HepG2 (cell line): ENCODE data around the gene STK39. TPM values are rescaled to one million over a fixed set of nuclear protein-coding genes. Genes with fewer than 3 reads are reported as not detected.

Experiments
- ATAC-seq: fragments of 200-7000 bp; cut with Tn5 transposase; 3 replicates; pipeline ENCODE4 v1.9.1; 2020; ENCODE audit warnings: mild to moderate bottlenecking, moderate library complexity
- BruUV-seq: library from RNA; stranded (reverse); fragments of 400-500 nt; replicated peaks from 2 replicates; lab custom pipeline; 2021; lab: Mats Ljungman, UMichigan
- CTCF ChIA-PET: fragments of 300-600 bp; formaldehyde crosslinking; extraction: SDS; loops from one replicate; lab custom pipeline; 2021; ENCODE audit warnings: low total read pairs, inconsistent platforms, low intra/inter-chr PET ratio; lab: Yijun Ruan, JAX
- POLR2A ChIA-PET: fragments of 350-600 bp; sonication (Branson Sonifier 250); formaldehyde crosslinking; loops from one replicate; lab custom pipeline; 2020; ENCODE audit warnings: antibody characterized with exemption, inconsistent platforms; lab: Yijun Ruan, JAX
- DNase-seq: peaks from one replicate; pipeline ENCODE4 v3.0.0-alpha.2; 2015; ENCODE audit warnings: low spot score
- FAIRE-seq: peaks from 3 replicates; lab custom pipeline; 2011; peaks lifted over from hg19 to GRCh38; lab: Jason Lieb, UNC
- H2AFZ ChIP-seq: one replicate; pipeline ENCODE4 v1.6.1; 2011; ENCODE audit warnings: low read length, inconsistent platforms
- H3K27ac ChIP-seq: fragments of 300-600 bp; 3 replicates; pipeline ENCODE4 v1.8.0; 2011; ENCODE audit warnings: mixed run types, mild to moderate bottlenecking, mixed read lengths, low read length, inconsistent platforms; ENCODE audit not compliant: insufficient read depth; ENCODE audit errors: extremely low read length
- H3K27me3 ChIP-seq, 2 experiments: fragments of 200-600 bp in 1 of 2; 2 replicates in 1 of 2; 3 replicates in 1 of 2; pipeline versions ENCODE4 v1.6.0 to v1.8.0; 2011; ENCODE audit warnings: low read length in 2 of 2, mild to moderate bottlenecking in 2 of 2, moderate library complexity in 2 of 2, inconsistent platforms in 1 of 2; ENCODE audit not compliant: insufficient read depth in 2 of 2, control insufficient read depth in 1 of 2
- H3K36me3 ChIP-seq, 2 experiments: fragments of 200-600 bp in 1 of 2; replicated peaks in 1 of 2; 2 replicates in 1 of 2; 3 replicates in 1 of 2; pipeline versions ENCODE4 v1.5.1 to v1.8.0; 2011; ENCODE audit warnings: low read length in 2 of 2, inconsistent platforms in 1 of 2; ENCODE audit not compliant: insufficient read depth in 2 of 2, control insufficient read depth in 1 of 2
- H3K4me1 ChIP-seq: 2 replicates; pipeline ENCODE4 v1.5.1; 2012; ENCODE audit warnings: low read length, inconsistent platforms; ENCODE audit not compliant: insufficient read depth
- H3K4me2 ChIP-seq: 2 replicates; pipeline ENCODE4 v1.6.0; 2011; ENCODE audit warnings: low read depth, low read length, inconsistent platforms
- H3K4me3 ChIP-seq, 3 experiments: fragments of 200-600 bp in 1 of 3; sonication (generic), shearing (Covaris generic) in 1 of 3; replicated peaks in 1 of 3; 2 replicates each; pipeline ENCODE4 v1.5.1; 2011 to 2016; ENCODE audit warnings: low read length in 3 of 3, inconsistent platforms in 2 of 3, low read depth in 2 of 3, mild to moderate bottlenecking in 2 of 3, control low read depth in 1 of 3, mixed read lengths in 1 of 3; ENCODE audit not compliant: insufficient read depth in 1 of 3
- H3K79me2 ChIP-seq: one replicate; pipeline ENCODE4 v1.6.1; 2011; ENCODE audit warnings: low read length, inconsistent platforms; ENCODE audit not compliant: insufficient read depth
- H3K9ac ChIP-seq: 2 replicates; pipeline ENCODE4 v1.6.0; 2011; ENCODE audit warnings: mild to moderate bottlenecking, low read depth, low read length, inconsistent platforms; ENCODE audit not compliant: insufficient read depth
- H3K9me3 ChIP-seq: 2 replicates; pipeline ENCODE4 v1.5.1; 2012; ENCODE audit warnings: mild to moderate bottlenecking, low read length
- H4K20me1 ChIP-seq: 2 replicates; pipeline ENCODE4 v1.6.0; 2011; ENCODE audit warnings: inconsistent platforms, mild to moderate bottlenecking, low read length, moderate library complexity; ENCODE audit not compliant: insufficient read depth
- AHR ChIP-seq: IDR thresholded peaks from 2 replicates; pipeline ENCODE4 v1.6.1; 2018; ENCODE audit warnings: missing genetic modification reagents, missing compliant biosample characterization
- ATF7 ChIP-seq, 2 experiments: fragments of 450-650 bp in 1 of 2; sonication (generic) in 1 of 2; formaldehyde crosslinking in 1 of 2; IDR thresholded peaks; 2 replicates each; pipeline versions ENCODE4 v1.4.0 to v1.6.1; 2016 to 2020; ENCODE audit warnings: antibody characterized with exemption in 1 of 2, mild to moderate bottlenecking in 1 of 2, missing genetic modification reagents in 1 of 2
- CEBPB ChIP-seq: IDR thresholded peaks from 2 replicates; pipeline ENCODE4 v1.6.1; 2011; ENCODE audit warnings: low read depth, low read length, improper control_type of control experiment, borderline replicate concordance
- ISL2 ChIP-seq: sonication (generic); formaldehyde crosslinking; IDR thresholded peaks from 2 replicates; pipeline ENCODE4 v1.5.0; 2020; ENCODE audit warnings: missing genetic modification reagents
- MAFF ChIP-seq: IDR thresholded peaks from 2 replicates; pipeline ENCODE4 v1.6.1; 2011; ENCODE audit warnings: low read depth, low read length, improper control_type of control experiment
- MBD4 ChIP-seq: IDR thresholded peaks from 2 replicates; pipeline ENCODE4 v1.6.1; 2012; ENCODE audit warnings: low read length, inconsistent platforms, borderline replicate concordance
- ZNF816 ChIP-seq: sonication (generic); formaldehyde crosslinking; IDR thresholded peaks from 2 replicates; pipeline ENCODE4 v1.8.0; 2022; ENCODE audit warnings: missing genetic modification reagents, mild to moderate bottlenecking, borderline replicate concordance
- WGBS: methylation state at CpG from one replicate; pipeline ENCODE4 v1.1.6; 2017; ENCODE audit warnings: low lambda C conversion rate; 5-methylcytosine and 5-hydroxymethylcytosine counted together
- in situ Hi-C: cut with HindIII; loops from 2 replicates; pipeline ENCODE4 v1.10.0; 2017; ENCODE audit warnings: low pct_unique_long_range_greater_than_20kb; ENCODE audit not compliant: extremely low pct_ligation_motif_present
- intact Hi-C: fragments of 100-400 bp; cut with micrococcal nuclease; formaldehyde crosslinking; loops from one replicate; pipeline ENCODE4 v1.10.0; 2022; ENCODE audit not compliant: unreplicated experiment
- polyA plus RNA-seq, 8 experiments: library from polyadenylated mRNA; depleted of rRNA in 3 of 8; stranded (reverse) in 7 of 8; unstranded in 1 of 8; fragments of >200 nt; fragmentation: Illumina TruSeq in 4 of 8; extraction: Trizol in 4 of 8; gene quantifications; 2 replicates each; pipeline versions ENCODE4 v1.2.1 to v1.2.3, GENCODE V29; 2011 to 2016; ENCODE audit warnings: low read depth in 4 of 8, missing spikeins in 1 of 8, mixed read lengths in 1 of 8; ENCODE audit not compliant: insufficient read depth in 1 of 8
- total RNA-seq, 5 experiments: library from RNA; depleted of rRNA; stranded (reverse); fragments of >200 nt; fragmentation: Illumina TruSeq; extraction: Trizol; gene quantifications; 2 replicates each; pipeline ENCODE4 v1.2.3, GENCODE V29; 2016; ENCODE audit warnings: low read depth in 1 of 5
- TF ChIP-seq, protein P1 (sequence below): IDR thresholded peaks from 2 replicates; pipeline ENCODE4 v1.6.1; 2012; ENCODE audit warnings: low read depth, low read length, improper control_type of control experiment
- TF ChIP-seq, protein P2 (sequence below): sonication (generic); formaldehyde crosslinking; IDR thresholded peaks from 2 replicates; pipeline ENCODE4 v1.8.1; 2023; ENCODE audit warnings: missing genetic modification reagents, mild to moderate bottlenecking, borderline replicate concordance

Gene STK39
- total and polyA plus RNA-seq, 2 of the 13 experiments (the other 11 are each of a cell fraction or from before 2014, with no cell fraction given), result 27.3 to 38.4 TPM

DNA sequence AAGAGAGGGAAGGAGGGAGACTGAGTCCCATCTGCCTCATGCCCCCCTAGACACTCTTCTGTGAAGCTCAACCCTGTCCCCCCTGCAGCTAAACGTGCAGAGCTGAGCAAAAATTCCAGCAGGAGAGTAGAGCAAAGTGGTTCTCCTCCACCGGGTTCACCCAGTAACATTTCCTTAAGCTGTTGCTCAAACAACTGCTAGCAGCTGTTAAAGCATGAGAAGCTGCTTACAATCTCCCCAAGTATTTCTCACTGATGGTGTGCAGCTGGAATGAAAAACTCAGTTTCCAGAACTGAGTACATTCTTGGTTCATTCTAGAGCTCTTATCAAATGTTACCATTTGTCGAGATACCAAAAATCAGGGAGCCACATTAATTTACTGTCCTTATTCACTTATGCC, 92.3 kb downstream of the STK39 start:
- no peaks in the 10 kb centered on the region for H3K27me3 ChIP-seq
- H3K4me3 ChIP-seq, result no peak overlapping the region
- no peaks in the 10 kb centered on the region for H3K79me2 ChIP-seq
- no peaks in the 10 kb centered on the region for H3K9me3 ChIP-seq
- peaks cover 5 to 27% of the 10 kb centered on the region in 2 experiments; a peak in 4 of 5 replicates for H3K36me3 ChIP-seq
- ATAC-seq, result no peak
- H4K20me1 ChIP-seq, result no peaks in the 10 kb centered on the region
- POLR2A ChIA-PET, result interaction anchor here (2.4 kb wide), 1 partner anchor 11 kb away, joined by 5 read pairs; no protein-coding TSS in a partner anchor
- intact Hi-C loops (no loop called here), in situ Hi-C loops (no loop called here)
- WGBS, result 91% methylated on average over 3 of the region's 3 CpGs
- BruUV-seq, result no TSS peak
- no peak for TF ChIP-seq CEBPB
- TF ChIP-seq ATF7 (IDR thresholded peaks at IDR 0.05), result no peak
- no peak for TF ChIP-seq ATF7 (CRISPR knock-in tag; IDR thresholded peaks at IDR 0.05)
- TF ChIP-seq, protein P1, sequence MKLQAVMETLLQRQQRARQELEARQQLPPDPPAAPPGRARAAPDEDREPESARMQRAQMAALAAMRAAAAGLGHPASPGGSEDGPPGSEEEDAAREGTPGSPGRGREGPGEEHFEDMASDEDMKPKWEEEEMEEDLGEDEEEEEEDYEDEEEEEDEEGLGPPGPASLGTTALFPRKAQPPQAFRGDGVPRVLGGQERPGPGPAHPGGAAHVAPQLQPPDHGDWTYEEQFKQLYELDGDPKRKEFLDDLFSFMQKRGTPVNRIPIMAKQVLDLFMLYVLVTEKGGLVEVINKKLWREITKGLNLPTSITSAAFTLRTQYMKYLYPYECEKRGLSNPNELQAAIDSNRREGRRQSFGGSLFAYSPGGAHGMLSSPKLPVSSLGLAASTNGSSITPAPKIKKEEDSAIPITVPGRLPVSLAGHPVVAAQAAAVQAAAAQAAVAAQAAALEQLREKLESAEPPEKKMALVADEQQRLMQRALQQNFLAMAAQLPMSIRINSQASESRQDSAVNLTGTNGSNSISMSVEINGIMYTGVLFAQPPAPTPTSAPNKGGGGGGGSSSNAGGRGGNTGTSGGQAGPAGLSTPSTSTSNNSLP, result no peak
- TF ChIP-seq ISL2 (CRISPR knock-in tag), result no peak
- TF ChIP-seq, protein P2, sequence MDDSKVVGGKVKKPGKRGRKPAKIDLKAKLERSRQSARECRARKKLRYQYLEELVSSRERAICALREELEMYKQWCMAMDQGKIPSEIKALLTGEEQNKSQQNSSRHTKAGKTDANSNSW (CRISPR knock-in tag), result no peak
- TF ChIP-seq ZNF816 (CRISPR knock-in tag), result no peak
- TF ChIP-seq MAFF, result no peak
- TF ChIP-seq MBD4, result no peak
- TF ChIP-seq AHR, result no peak
- TF ChIP-seq, all 625 proteins: peak for 0
- Histone ChIP-seq H3K4me1 (peaks cover 59% of the 10 kb centered on the region), H2AFZ (no peak overlapping the region), H3K4me2 (no peak overlapping the region), H3K9ac (no peak overlapping the region), H3K27ac (no peak overlapping the region)
- CTCF ChIA-PET, result no interaction called here
- DNase-seq (no peak), FAIRE-seq (no peak)
